GM10248 (cell line): Measurements from ENCODE around the gene NHLRC3.

Experiments used
- CTCF ChIA-PET: fragments of 300-600 bp; sonication (Branson Sonifier 250); formaldehyde crosslinking; extraction: SDS; loops from one replicate; lab custom pipeline; 2021; ENCODE audit warnings: antibody characterized with exemption; lab: Yijun Ruan, JAX
- POLR2A ChIA-PET: fragments of 350-650 bp; sonication (Branson Sonifier 250); formaldehyde crosslinking; extraction: SDS; loops from one replicate; lab custom pipeline; 2020; ENCODE audit warnings: antibody characterized with exemption; lab: Yijun Ruan, JAX
- DNase-seq: peaks from one replicate; pipeline ENCODE4 v3.0.0; 2012; ENCODE audit errors: extremely low spot score
- TF ChIP-seq, protein P1 (sequence below): IDR thresholded peaks from 2 replicates; pipeline ENCODE4 v1.5.1; 2012; ENCODE audit warnings: mild to moderate bottlenecking, low read depth; ENCODE audit errors: extremely low read depth, missing control alignments, control extremely low read depth

Gene NHLRC3

DNA sequence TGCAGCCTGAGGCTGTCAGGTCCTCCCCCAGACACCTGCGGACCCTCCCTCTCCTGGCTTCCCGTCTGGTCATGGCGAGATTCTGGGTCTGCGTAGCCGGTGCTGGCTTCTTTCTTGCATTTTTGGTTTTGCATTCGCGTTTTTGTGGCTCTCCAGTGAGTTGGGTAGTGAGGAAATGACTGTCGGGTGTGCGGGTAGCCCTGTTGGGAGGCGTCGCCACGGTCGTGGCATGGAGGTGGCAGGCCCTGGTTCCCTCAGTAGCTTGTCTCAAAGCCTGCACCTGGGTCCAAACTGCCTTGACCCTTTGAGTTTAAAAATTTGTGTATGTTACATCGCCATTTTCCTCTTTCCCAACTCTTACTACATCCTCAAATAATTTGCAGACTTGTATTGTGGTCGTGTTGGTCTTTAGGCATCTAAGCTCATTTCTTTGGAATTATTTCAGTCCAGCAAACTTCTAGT is 344 bp downstream of the NHLRC3 start:
- peak; percentile 30 for DNase-seq
- TF ChIP-seq, protein P1, sequence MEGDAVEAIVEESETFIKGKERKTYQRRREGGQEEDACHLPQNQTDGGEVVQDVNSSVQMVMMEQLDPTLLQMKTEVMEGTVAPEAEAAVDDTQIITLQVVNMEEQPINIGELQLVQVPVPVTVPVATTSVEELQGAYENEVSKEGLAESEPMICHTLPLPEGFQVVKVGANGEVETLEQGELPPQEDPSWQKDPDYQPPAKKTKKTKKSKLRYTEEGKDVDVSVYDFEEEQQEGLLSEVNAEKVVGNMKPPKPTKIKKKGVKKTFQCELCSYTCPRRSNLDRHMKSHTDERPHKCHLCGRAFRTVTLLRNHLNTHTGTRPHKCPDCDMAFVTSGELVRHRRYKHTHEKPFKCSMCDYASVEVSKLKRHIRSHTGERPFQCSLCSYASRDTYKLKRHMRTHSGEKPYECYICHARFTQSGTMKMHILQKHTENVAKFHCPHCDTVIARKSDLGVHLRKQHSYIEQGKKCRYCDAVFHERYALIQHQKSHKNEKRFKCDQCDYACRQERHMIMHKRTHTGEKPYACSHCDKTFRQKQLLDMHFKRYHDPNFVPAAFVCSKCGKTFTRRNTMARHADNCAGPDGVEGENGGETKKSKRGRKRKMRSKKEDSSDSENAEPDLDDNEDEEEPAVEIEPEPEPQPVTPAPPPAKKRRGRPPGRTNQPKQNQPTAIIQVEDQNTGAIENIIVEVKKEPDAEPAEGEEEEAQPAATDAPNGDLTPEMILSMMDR, result no peak
- ChIA-PET POLR2A (interaction anchor here (1.5 kb wide), 1 partner anchor 10 kb away, joined by 6 read pairs; no protein-coding TSS in a partner anchor), CTCF (interaction anchor here (0.8 to 1.6 kb wide), 5 partner anchors 10 to 578 kb away, joined by 3 to 5 read pairs (median 3); no protein-coding TSS in a partner anchor)

DNA sequence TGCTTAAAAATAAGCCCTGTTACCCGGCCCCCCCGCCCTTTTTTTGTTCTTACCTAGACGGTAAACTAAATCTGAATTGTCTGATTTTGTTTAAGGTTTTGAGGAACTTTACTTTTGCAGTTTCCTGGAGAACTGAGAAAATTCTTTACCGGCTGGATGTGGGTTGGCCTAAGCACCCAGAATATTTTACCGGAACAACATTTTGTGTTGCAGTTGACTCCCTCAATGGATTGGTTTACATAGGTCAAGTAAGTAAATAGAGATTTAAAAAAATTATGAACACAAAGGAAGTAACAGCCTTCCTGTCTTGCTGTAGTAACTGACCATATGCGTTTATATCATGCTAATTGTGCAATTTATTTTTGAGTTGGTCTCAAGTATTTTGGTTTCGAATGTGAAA is 785 bp downstream of the NHLRC3 start:
- CTCF ChIA-PET, result interaction anchor here (1.4 to 1.6 kb wide), 3 partner anchors 9 to 577 kb away, joined by 3 to 5 read pairs (median 3); no protein-coding TSS in a partner anchor
- TF ChIP-seq, protein P1, result no peak
- no peak for DNase-seq
- POLR2A ChIA-PET, result interaction anchor here (1.5 kb wide), 1 partner anchor 9 kb away, joined by 6 read pairs; no protein-coding TSS in a partner anchor

DNA sequence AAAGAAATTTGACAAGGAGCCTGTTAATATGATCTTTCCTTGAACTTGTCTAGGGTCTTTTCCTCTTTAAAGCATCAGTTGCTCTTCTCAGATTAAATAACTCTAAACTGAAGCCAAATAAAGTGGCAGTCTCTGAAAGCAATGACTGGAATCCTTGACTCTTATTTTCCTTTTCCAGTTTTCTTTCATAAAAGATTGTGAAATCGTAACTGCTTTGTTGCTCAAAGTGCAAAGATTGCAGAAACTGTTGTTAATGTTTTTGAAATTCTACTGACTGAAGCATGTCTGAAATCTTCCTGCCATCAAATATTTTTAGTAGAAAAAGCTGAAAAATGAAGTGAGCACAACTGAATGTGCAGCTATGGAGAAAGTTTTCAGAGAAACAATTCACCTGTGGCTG is 1.9 kb downstream of the NHLRC3 start:
- ChIA-PET POLR2A (no interaction called here), CTCF (interaction anchor here (0.8 kb wide), 1 partner anchor 10 kb away, joined by 4 read pairs; no protein-coding TSS in a partner anchor)
- TF ChIP-seq, protein P1, result no peak
- DNase-seq, result no peak

DNA sequence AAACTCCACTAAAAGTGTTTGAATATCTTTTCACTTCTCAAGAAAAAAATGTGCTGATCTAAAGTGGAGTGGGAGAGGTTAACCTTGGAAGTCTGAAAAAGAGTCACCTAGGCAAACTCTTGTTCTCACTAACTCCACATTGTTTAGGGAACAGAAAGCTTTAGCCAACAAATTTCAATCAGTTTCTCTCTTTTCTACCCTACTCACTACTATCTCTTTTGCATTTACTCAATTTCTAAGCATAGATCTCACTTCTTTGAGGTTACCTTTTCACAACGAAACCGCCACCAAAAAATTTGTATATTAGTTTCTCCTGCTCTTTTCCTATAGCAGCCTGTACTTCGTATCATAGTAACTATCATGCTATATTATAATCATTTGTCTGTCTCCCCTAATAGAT is 6.3 kb downstream of the NHLRC3 start:
- ChIA-PET CTCF (no interaction called here), POLR2A (no interaction called here)
- TF ChIP-seq, protein P1, result no peak
- peak; percentile 27 for DNase-seq

DNA sequence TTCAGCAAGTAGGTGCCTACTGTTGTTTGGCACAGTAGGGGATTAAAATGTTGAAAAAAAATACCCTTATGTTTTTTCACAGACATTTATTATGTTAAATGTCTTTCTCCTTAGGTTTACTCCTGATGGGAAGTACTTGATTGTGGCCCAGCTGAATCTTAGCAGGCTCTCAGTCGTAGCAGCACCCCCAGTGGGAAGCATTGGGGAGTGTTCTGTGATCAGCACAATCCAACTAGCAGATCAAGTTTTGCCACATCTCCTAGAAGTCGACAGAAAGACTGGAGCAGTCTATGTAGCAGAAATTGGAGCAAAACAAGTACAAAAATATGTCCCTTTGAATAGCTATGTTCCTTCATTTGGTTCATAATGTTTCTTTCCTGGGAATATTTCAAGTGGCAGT is 9.3 kb downstream of the NHLRC3 start:
- POLR2A ChIA-PET, result interaction anchor here (1.8 kb wide), 1 partner anchor 9 kb away, joined by 6 read pairs; the partner anchor contains the start of genes NHLRC3 and PROSER1
- TF ChIP-seq, protein P1, result no peak
- CTCF ChIA-PET, result interaction anchor here (1.2 to 1.9 kb wide), 5 partner anchors 9 to 569 kb away, joined by 3 to 7 read pairs (median 4); partner anchors contain the start of genes NHLRC3 and PROSER1
- no peak for DNase-seq

DNA sequence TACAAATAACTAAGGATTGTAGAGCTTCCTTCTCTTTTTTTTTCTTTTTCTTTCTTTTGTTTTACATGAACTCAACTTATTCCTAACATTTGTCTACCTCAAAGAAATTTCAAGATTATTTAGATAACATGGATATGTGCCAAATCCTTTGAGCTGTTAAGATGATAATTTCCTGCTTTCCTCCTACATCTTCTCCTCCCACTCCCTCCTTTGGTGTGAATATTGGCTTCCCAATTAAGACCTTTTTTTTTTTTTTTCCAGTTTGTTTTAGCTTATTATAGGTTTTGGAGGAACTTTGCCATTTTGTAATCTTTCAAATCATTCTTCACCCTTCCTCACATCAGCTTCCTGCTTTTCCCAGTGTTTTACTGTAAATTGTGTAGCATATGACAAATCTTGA is 10.6 kb downstream of the NHLRC3 start:
- DNase-seq, result no peak
- ChIA-PET CTCF (interaction anchor here (0.9 to 1.9 kb wide), 7 partner anchors 8 to 567 kb away, joined by 3 to 7 read pairs (median 3); partner anchors contain the start of genes NHLRC3 and PROSER1), POLR2A (interaction anchor here (1.8 kb wide), 1 partner anchor 10 kb away, joined by 6 read pairs; the partner anchor contains the start of genes NHLRC3 and PROSER1)
- TF ChIP-seq, protein P1, result no peak
